A673 (cell line): ENCODE measurements around the gene PTF1A. TPM values are rescaled to one million over a fixed set of nuclear protein-coding genes. Genes with fewer than 3 reads are reported as not detected.

Experiments used
- Bru-seq: library from RNA; stranded (reverse); fragments of 400-500 nt; gene quantifications from one replicate; lab custom pipeline; 2021; lab: Mats Ljungman, UMichigan
- BruChase-seq, 2 experiments: library from RNA; stranded (reverse); fragments of 400-500 nt; gene quantifications; one replicate each; lab custom pipeline; 2021; lab: Mats Ljungman, UMichigan
- BruUV-seq: library from RNA; stranded (reverse); fragments of 400-500 nt; replicated peaks from 2 replicates; lab custom pipeline; 2021; lab: Mats Ljungman, UMichigan
- CTCF ChIA-PET: fragments of 300-600 bp; sonication (Branson Sonifier 250); formaldehyde crosslinking; loops from one replicate; lab custom pipeline; 2022; ENCODE audit warnings: antibody characterized with exemption; lab: Charles Lee
- POLR2A ChIA-PET: fragments of 300-600 bp; sonication (Branson Sonifier 250); formaldehyde crosslinking; loops from one replicate; lab custom pipeline; 2022; ENCODE audit warnings: antibody characterized with exemption; ENCODE audit not compliant: low non-redundant PET; lab: Charles Lee
- DNase-seq: peaks from one replicate; pipeline ENCODE4 v3.0.0-alpha.2; 2015; ENCODE audit warnings: low spot score
- H3K27ac ChIP-seq: fragments of 200-600 bp; sonication (generic); 2 replicates; pipeline ENCODE4 v1.5.1; 2016; ENCODE audit warnings: mixed run types, low read depth, mild to moderate bottlenecking, mixed read lengths, antibody characterized with exemption, low read length; ENCODE audit not compliant: poor library complexity, severe bottlenecking
- H3K27me3 ChIP-seq: fragments of 200-600 bp; sonication (generic); replicated peaks from 2 replicates; pipeline ENCODE4 v1.6.1; 2017; ENCODE audit warnings: mixed run types, low read depth, mild to moderate bottlenecking, mixed read lengths, antibody characterized with exemption, low read length; ENCODE audit not compliant: insufficient read depth, poor library complexity
- H3K36me3 ChIP-seq: fragments of 200-600 bp; sonication (generic); 2 replicates; pipeline ENCODE4 v1.6.1; 2016; ENCODE audit warnings: mixed run types, mild to moderate bottlenecking, mixed read lengths, antibody characterized with exemption, low read length; ENCODE audit not compliant: insufficient read depth, poor library complexity, severe bottlenecking
- H3K4me1 ChIP-seq: fragments of 200-600 bp; sonication (generic); 2 replicates; pipeline ENCODE4 v1.6.1; 2017; ENCODE audit warnings: mixed run types, mild to moderate bottlenecking, mixed read lengths, antibody characterized with exemption, low read length; ENCODE audit not compliant: insufficient read depth, poor library complexity, severe bottlenecking
- H3K4me3 ChIP-seq: fragments of 200-600 bp; sonication (generic); 2 replicates; pipeline ENCODE4 v1.5.1; 2016; ENCODE audit warnings: low read depth, mixed run types, mild to moderate bottlenecking, mixed read lengths, low read length; ENCODE audit not compliant: poor library complexity, severe bottlenecking
- H3K9me3 ChIP-seq: fragments of 200-600 bp; sonication (generic); 2 replicates; pipeline ENCODE4 v1.6.1; 2016; ENCODE audit warnings: mixed run types, low read depth, mild to moderate bottlenecking, mixed read lengths, antibody characterized with exemption, low read length; ENCODE audit not compliant: poor library complexity, severe bottlenecking
- CTCF ChIP-seq: fragments of 300-800, 200-600 bp; sonication (generic); conservative IDR thresholded peaks from 2 replicates; pipeline ENCODE4 v1.5.1; 2017; ENCODE audit warnings: low read depth, mild to moderate bottlenecking, antibody characterized with exemption, low read length, moderate library complexity, mixed read lengths
- EZH2 ChIP-seq: fragments of 200-600 bp; sonication (generic); IDR thresholded peaks from 2 replicates; pipeline ENCODE4 v1.6.1; 2017; ENCODE audit warnings: borderline replicate concordance, low read depth, mild to moderate bottlenecking, mixed read lengths, antibody characterized with exemption, low read length; ENCODE audit not compliant: poor library complexity, severe bottlenecking
- intact Hi-C: fragments of 100-400 bp; cut with micrococcal nuclease; formaldehyde crosslinking; loops from one replicate; pipeline ENCODE4 v1.10.0; 2022; ENCODE audit not compliant: unreplicated experiment
- long read RNA-seq: library from polyadenylated mRNA; stranded (forward); transcript quantifications from one replicate; pipeline ENCODE4 v2.0.0, GENCODE V29; 2022
- total RNA-seq: library from RNA; stranded (reverse); gene quantifications from 2 replicates; pipeline ENCODE4 v1.2.3, GENCODE V29; 2021

Gene PTF1A
- total RNA-seq (not detected in 2 replicates), Bru-seq, nascent RNA (not detected), BruChase-seq, experiment 1, labeled RNA remaining after a 2-hour chase (not detected), BruChase-seq, experiment 2, labeled RNA remaining after a 6-hour chase (not detected)
- long read RNA-seq = 0 reads

GRCh38 chr10:23191764-23192711 lies at the start of gene PTF1A:
Gene PTF1A, plus strand, starts transcription at chr10:23192312. Its CDS starts 219 bp downstream, at chr10:23192531.
- Histone ChIP-seq H3K27ac (no peak within 1 kb of the TSS), H3K4me1 (peaks cover 18% of the 10 kb centered on the region), H3K36me3 (no peaks in the 10 kb centered on the region), H3K9me3 (no peaks in the 10 kb centered on the region), H3K27me3 (peaks cover 99% of the 10 kb centered on the region), H3K4me3 (peak within 1 kb of the TSS; percentile 17)
- TF ChIP-seq CTCF (no peak), EZH2 (peak; percentile 60)
- DNase-seq = peak; percentile 26
- ChIA-PET CTCF (interaction anchor here (0.7 kb wide), 1 partner anchor 53 kb away, joined by 3 read pairs; no protein-coding TSS in a partner anchor), POLR2A (no interaction called here)
- intact Hi-C loops = no loop called here
- BruUV-seq = no TSS peak

GRCh38 chr10:23146258-23146657 lies 45.9 kb upstream of the PTF1A start:
- CTCF ChIA-PET = no interaction called here
- no TSS peak for BruUV-seq
- POLR2A ChIA-PET = no interaction called here
- intact Hi-C loops = no loop called here
- H3K9me3 ChIP-seq = peaks cover 4% of the 10 kb centered on the region
- TF ChIP-seq CTCF = no peak
- no peak for DNase-seq
- H3K4me3 ChIP-seq = no peak overlapping the region
- H3K36me3 ChIP-seq = no peaks in the 10 kb centered on the region
- no peaks in the 10 kb centered on the region for H3K27me3 ChIP-seq
- no peaks in the 10 kb centered on the region for H3K4me1 ChIP-seq
- no peak overlapping the region for H3K27ac ChIP-seq

GRCh38 chr10:23147035-23147434 lies 45.1 kb upstream of the PTF1A start:
- ChIA-PET CTCF (no interaction called here), POLR2A (no interaction called here)
- BruUV-seq = no TSS peak
- Histone ChIP-seq H3K36me3 (no peaks in the 10 kb centered on the region), H3K27ac (no peak overlapping the region), H3K9me3 (no peaks in the 10 kb centered on the region), H3K4me1 (no peaks in the 10 kb centered on the region), H3K27me3 (no peaks in the 10 kb centered on the region), H3K4me3 (no peak overlapping the region)
- TF ChIP-seq EZH2 = no peak
- no peak for TF ChIP-seq CTCF
- DNase-seq = no peak
- intact Hi-C loops = no loop called here
